Measurements from ENCODE around the gene HHEX.

Gene HHEX

DNA sequence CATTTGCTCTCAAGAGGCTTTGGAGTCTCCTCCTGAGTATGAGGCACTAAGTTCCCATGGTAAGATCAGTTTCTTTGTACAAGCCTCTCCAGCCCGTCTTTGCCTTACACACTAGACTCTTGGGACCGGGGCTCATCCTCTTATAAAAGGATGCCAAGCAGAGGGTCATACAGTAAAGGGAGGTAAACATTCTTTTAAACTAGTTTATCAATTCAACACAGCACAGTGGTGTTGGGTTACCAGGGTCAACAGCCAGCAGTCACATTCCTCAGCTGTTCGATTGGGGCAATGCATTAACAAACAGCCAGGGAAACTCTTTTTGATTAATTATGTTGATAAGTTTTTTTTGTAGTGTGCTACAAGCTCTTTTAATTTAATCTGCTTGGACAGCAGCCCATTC lies 37.8 kb downstream of the HHEX start:
- no peak; the same call in 2 of the 3 replicates for ATAC-seq

DNA sequence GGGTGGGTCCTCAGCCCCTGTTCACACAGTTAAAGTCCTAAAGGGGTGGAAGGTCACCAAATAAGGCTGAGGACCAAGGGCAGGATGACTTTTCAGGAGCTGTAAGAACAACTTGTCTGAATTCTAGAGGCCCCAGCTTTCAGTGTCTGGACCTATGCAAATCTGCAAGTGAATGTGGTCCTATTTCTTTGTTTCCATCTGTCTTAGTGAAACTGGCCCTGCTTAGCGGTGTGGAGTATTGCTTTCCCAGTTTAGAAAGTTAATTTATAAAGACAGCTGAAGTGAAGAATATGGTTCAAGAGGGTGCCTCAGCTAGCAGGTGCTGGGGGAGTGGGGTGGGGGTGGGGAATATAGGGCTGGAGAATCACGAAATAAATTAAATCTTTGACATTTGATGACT lies 40.1 kb downstream of the HHEX start:
- TF ChIP-seq, protein P1, sequence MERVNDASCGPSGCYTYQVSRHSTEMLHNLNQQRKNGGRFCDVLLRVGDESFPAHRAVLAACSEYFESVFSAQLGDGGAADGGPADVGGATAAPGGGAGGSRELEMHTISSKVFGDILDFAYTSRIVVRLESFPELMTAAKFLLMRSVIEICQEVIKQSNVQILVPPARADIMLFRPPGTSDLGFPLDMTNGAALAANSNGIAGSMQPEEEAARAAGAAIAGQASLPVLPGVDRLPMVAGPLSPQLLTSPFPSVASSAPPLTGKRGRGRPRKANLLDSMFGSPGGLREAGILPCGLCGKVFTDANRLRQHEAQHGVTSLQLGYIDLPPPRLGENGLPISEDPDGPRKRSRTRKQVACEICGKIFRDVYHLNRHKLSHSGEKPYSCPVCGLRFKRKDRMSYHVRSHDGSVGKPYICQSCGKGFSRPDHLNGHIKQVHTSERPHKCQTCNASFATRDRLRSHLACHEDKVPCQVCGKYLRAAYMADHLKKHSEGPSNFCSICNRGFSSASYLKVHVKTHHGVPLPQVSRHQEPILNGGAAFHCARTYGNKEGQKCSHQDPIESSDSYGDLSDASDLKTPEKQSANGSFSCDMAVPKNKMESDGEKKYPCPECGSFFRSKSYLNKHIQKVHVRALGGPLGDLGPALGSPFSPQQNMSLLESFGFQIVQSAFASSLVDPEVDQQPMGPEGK (CRISPR knock-in tag; IDR thresholded peaks at IDR 0.05; ENCODE audit: borderline replicate concordance), result no peak
- TF ChIP-seq, protein P2, sequence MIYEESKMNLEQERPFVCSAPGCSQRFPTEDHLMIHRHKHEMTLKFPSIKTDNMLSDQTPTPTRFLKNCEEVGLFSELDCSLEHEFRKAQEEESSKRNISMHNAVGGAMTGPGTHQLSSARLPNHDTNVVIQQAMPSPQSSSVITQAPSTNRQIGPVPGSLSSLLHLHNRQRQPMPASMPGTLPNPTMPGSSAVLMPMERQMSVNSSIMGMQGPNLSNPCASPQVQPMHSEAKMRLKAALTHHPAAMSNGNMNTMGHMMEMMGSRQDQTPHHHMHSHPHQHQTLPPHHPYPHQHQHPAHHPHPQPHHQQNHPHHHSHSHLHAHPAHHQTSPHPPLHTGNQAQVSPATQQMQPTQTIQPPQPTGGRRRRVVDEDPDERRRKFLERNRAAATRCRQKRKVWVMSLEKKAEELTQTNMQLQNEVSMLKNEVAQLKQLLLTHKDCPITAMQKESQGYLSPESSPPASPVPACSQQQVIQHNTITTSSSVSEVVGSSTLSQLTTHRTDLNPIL (CRISPR knock-in tag; IDR thresholded peaks at IDR 0.05; ENCODE audit: low read depth), result no peak
- TF ChIP-seq GLIS3 (CRISPR knock-in tag; IDR thresholded peaks at IDR 0.05) (no peak), ZNF565 (CRISPR knock-in tag; conservative IDR thresholded peaks at IDR 0.05; ENCODE audit: low read depth) (no peak), OSR1 (CRISPR knock-in tag; IDR thresholded peaks at IDR 0.05) (no peak)
- no peak for ATAC-seq

More for the DNA sequence above, 37.8 kb downstream of the HHEX start:
- TF ChIP-seq, protein P3, sequence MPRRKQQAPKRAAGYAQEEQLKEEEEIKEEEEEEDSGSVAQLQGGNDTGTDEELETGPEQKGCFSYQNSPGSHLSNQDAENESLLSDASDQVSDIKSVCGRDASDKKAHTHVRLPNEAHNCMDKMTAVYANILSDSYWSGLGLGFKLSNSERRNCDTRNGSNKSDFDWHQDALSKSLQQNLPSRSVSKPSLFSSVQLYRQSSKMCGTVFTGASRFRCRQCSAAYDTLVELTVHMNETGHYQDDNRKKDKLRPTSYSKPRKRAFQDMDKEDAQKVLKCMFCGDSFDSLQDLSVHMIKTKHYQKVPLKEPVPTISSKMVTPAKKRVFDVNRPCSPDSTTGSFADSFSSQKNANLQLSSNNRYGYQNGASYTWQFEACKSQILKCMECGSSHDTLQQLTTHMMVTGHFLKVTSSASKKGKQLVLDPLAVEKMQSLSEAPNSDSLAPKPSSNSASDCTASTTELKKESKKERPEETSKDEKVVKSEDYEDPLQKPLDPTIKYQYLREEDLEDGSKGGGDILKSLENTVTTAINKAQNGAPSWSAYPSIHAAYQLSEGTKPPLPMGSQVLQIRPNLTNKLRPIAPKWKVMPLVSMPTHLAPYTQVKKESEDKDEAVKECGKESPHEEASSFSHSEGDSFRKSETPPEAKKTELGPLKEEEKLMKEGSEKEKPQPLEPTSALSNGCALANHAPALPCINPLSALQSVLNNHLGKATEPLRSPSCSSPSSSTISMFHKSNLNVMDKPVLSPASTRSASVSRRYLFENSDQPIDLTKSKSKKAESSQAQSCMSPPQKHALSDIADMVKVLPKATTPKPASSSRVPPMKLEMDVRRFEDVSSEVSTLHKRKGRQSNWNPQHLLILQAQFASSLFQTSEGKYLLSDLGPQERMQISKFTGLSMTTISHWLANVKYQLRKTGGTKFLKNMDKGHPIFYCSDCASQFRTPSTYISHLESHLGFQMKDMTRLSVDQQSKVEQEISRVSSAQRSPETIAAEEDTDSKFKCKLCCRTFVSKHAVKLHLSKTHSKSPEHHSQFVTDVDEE (CRISPR knock-in tag; IDR thresholded peaks at IDR 0.05), result 0 out of 2 replicates have a peak, but pooled peaks have one; percentile 30
- no peak for TF ChIP-seq ZNF70 (CRISPR knock-in tag; IDR thresholded peaks at IDR 0.05)

DNA sequence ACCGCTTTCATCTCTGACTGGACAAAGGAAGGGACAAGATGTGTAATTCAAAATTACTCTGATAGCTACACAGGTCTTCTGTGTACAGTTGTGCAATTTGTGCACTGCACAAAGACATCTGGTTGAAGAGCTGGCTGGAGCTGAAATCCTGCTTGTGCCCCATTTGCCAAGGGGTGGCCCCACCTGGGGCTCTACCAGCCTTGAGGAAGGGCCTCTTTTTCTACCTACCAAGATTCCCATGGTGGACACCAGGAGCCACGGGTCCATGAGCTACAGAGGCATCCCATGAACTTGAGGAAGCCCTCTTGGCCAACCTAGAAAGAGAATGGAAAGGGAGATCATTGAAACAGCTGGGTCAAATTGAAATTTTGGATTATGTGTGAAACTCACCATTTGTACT lies 43.2 kb downstream of the HHEX start:
- no peak for ATAC-seq
- TF ChIP-seq ZNF8 (CRISPR knock-in tag; IDR thresholded peaks at IDR 0.05), result no peak
- TF ChIP-seq, protein P2 (CRISPR knock-in tag; IDR thresholded peaks at IDR 0.05; ENCODE audit: low read depth), result no peak
- no peak for TF ChIP-seq GLIS3 (CRISPR knock-in tag; IDR thresholded peaks at IDR 0.05)
- TF ChIP-seq, protein P4, sequence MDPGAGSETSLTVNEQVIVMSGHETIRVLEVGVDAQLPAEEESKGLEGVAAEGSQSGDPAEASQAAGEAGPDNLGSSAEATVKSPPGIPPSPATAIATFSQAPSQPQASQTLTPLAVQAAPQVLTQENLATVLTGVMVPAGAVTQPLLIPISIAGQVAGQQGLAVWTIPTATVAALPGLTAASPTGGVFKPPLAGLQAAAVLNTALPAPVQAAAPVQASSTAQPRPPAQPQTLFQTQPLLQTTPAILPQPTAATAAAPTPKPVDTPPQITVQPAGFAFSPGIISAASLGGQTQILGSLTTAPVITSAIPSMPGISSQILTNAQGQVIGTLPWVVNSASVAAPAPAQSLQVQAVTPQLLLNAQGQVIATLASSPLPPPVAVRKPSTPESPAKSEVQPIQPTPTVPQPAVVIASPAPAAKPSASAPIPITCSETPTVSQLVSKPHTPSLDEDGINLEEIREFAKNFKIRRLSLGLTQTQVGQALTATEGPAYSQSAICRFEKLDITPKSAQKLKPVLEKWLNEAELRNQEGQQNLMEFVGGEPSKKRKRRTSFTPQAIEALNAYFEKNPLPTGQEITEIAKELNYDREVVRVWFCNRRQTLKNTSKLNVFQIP (CRISPR knock-in tag; IDR thresholded peaks at IDR 0.05; ENCODE audit: borderline replicate concordance, low read depth), result no peak
- TF ChIP-seq ZFP3 (CRISPR knock-in tag; IDR thresholded peaks at IDR 0.05), result no peak
- TF ChIP-seq RARB (CRISPR knock-in tag; IDR thresholded peaks at IDR 0.05), result no peak

DNA sequence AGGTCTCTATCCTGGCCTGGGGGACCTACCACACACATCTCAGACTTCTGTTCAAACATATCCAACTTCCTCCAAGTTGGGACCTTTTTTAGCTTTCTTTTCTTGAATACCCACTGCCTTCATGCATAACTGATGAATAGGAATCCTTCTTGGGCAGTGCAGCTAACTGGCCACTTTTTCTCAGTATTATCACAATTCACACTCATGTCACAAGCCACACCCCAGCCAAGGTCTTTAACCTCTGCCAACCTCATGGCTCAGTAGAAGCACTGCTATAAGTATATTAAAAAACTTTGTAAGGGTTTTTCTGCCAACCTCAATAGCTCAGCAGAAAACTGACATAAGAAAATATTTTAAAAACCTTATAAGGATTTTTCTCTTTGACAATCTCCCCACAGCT lies 44.5 kb downstream of the HHEX start:
- TF ChIP-seq CSDC2 (CRISPR knock-in tag; IDR thresholded peaks at IDR 0.05) (no peak), TCF4 (CRISPR knock-in tag; IDR thresholded peaks at IDR 0.05; ENCODE audit: borderline replicate concordance) (no peak), PPARA (CRISPR knock-in tag; IDR thresholded peaks at IDR 0.05; ENCODE audit: borderline replicate concordance) (no peak), ZNF565 (CRISPR knock-in tag; conservative IDR thresholded peaks at IDR 0.05; ENCODE audit: low read depth) (no peak), ESRRG (CRISPR knock-in tag; IDR thresholded peaks at IDR 0.05) (no peak), ZNF8 (CRISPR knock-in tag; IDR thresholded peaks at IDR 0.05) (no peak)
- TF ChIP-seq, protein P5, sequence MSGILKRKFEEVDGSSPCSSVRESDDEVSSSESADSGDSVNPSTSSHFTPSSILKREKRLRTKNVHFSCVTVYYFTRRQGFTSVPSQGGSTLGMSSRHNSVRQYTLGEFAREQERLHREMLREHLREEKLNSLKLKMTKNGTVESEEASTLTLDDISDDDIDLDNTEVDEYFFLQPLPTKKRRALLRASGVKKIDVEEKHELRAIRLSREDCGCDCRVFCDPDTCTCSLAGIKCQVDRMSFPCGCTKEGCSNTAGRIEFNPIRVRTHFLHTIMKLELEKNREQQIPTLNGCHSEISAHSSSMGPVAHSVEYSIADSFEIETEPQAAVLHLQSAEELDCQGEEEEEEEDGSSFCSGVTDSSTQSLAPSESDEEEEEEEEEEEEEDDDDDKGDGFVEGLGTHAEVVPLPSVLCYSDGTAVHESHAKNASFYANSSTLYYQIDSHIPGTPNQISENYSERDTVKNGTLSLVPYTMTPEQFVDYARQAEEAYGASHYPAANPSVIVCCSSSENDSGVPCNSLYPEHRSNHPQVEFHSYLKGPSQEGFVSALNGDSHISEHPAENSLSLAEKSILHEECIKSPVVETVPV (CRISPR knock-in tag; IDR thresholded peaks at IDR 0.05), result no peak
- TF ChIP-seq, protein P1 (CRISPR knock-in tag; IDR thresholded peaks at IDR 0.05; ENCODE audit: borderline replicate concordance), result no peak
- no peak for ATAC-seq
